Tibial artery (tissue), 4 donors: ENCODE data around the gene IGLL5.

Source experiments
- DNase-seq, 2 donors: peaks; one replicate each; pipeline ENCODE4 v3.0.0-alpha.2; 2019
- H3K27ac ChIP-seq, 2 donors: fragments of 200-600 bp; sonication (generic) in 1 of 2; 1 replicate in 1 of 2; 2 replicates in 1 of 2; pipeline ENCODE4 v1.5.1; 2018 to 2019; ENCODE audit warnings: mild to moderate bottlenecking in 1 of 2
- H3K27me3 ChIP-seq, 2 donors: fragments of 200-600 bp; sonication (generic) in 1 of 2; one replicate each; pipeline versions ENCODE4 v1.5.1 to v1.6.0; 2016 to 2019
- H3K36me3 ChIP-seq, 3 donors: fragments of 200-600 bp; sonication (generic) in 2 of 3; one replicate each; pipeline ENCODE4 v1.5.1; 2016 to 2019; ENCODE audit warnings: mild to moderate bottlenecking in 2 of 3
- H3K4me1 ChIP-seq, 4 donors: fragments of 200-600 bp; sonication (generic) in 2 of 4; 1 replicate in 3 of 4; 2 replicates in 1 of 4; pipeline ENCODE4 v1.5.1; 2016 to 2019
- H3K4me3 ChIP-seq, 2 donors: fragments of 200-600 bp; sonication (generic) in 1 of 2; 1 replicate in 1 of 2; 2 replicates in 1 of 2; pipeline ENCODE4 v1.5.1; 2018 to 2019; ENCODE audit warnings: mild to moderate bottlenecking in 2 of 2
- H3K9me3 ChIP-seq, 3 donors: fragments of 200-600 bp; sonication (generic) in 1 of 3; one replicate each; pipeline ENCODE4 v1.5.1; 2016 to 2019
- CTCF ChIP-seq, 2 experiments: fragments of 200-600 bp in 1 of 2; fragments of 450-650 bp in 1 of 2; IDR thresholded peaks; one replicate each; pipeline ENCODE4 v1.5.1; 2017 to 2019; ENCODE audit warnings: antibody characterized with exemption in 2 of 2, mild to moderate bottlenecking in 1 of 2, moderate library complexity in 1 of 2
- intact Hi-C: fragments of 100-400 bp; cut with DNase I; formaldehyde crosslinking; loops from one replicate; pipeline ENCODE4 v1.15.0; 2023; ENCODE audit warnings: low total_unique reads

Gene IGLL5

DNA sequence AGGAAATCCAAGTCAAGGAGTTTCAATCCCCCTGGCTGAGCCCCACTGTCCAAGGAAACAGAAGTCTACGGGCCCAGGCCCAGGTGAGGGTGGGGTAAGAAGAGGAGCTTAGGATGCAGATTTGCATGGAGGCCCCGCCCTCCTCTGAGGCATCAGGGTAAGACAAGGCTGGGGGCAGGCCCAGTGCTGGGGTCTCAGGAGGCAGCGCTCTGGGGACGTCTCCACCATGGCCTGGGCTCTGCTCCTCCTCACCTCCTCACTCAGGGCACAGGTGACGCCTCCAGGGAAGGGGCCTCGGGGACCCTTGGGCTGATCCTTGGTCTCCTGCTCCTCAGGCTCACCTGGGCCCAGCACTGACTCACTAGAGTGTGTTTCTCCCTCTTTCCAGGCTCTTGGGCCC, 31.3 kb upstream of the IGLL5 start:
- Histone ChIP-seq H3K4me1 (no peaks in the 10 kb centered on the region), H3K4me3 (no peak overlapping the region), H3K27me3 (peaks cover 0 to 43% of the 10 kb centered on the region in 2 donors), H3K36me3 (no peaks in the 10 kb centered on the region), H3K9me3 (no peaks in the 10 kb centered on the region), H3K27ac (no peak overlapping the region)
- no peak for TF ChIP-seq CTCF (IDR thresholded peaks at IDR 0.05)
- no peak for DNase-seq
- intact Hi-C loops, result loop anchor here (10.0 kb wide), 2 partner anchors 98 to 268 kb away; no protein-coding TSS in a partner anchor

- Histone ChIP-seq H3K4me1 (no peaks in the 10 kb centered on the region), H3K27me3 (peaks cover 0 to 37% of the 10 kb centered on the region in 2 donors), H3K36me3 (no peaks in the 10 kb centered on the region), H3K9me3 (no peaks in the 10 kb centered on the region), H3K27ac (no peak overlapping the region), H3K4me3 (no peak overlapping the region)
- TF ChIP-seq CTCF (IDR thresholded peaks at IDR 0.05), result no peak
- DNase-seq, result no peak
- intact Hi-C loops, result loop anchor here (10.0 kb wide), 2 partner anchors 98 to 268 kb away; no protein-coding TSS in a partner anchor
These were observed 30.6 kb upstream of the IGLL5 start for GRCh38 chr22:22856885-22857606.

GRCh38 chr22:22857607-22858558, 29.7 kb upstream of the IGLL5 start:
- Histone ChIP-seq H3K4me3 (no peak overlapping the region), H3K4me1 (no peaks in the 10 kb centered on the region), H3K27ac (no peak overlapping the region), H3K9me3 (no peaks in the 10 kb centered on the region), H3K27me3 (peaks cover 0 to 36% of the 10 kb centered on the region in 2 donors), H3K36me3 (no peaks in the 10 kb centered on the region)
- TF ChIP-seq CTCF (IDR thresholded peaks at IDR 0.05), result no peak
- intact Hi-C loops, result loop anchor here (10.0 kb wide), 2 partner anchors 97 to 267 kb away; no protein-coding TSS in a partner anchor
- no peak for DNase-seq

DNA sequence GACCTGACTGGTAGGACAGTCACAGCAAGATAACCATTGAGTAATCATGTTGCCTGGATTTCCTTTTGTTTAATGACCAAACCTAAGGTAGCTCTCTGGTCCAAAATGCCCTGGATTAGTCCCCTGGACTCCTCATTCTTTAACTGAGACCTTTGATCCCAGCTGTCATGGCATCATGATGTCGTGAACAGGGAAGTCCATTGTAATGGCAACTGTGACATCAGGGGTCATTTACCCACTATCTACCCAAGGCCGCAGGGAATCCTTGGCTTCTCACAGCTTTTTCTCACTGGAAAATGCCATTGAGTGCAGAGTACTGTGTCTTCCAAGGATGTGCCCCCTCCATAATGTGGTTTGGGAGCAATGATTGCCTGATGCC, 29.1 kb upstream of the IGLL5 start:
- H3K27me3 ChIP-seq, result peaks cover 0 to 30% of the 10 kb centered on the region in 2 donors
- intact Hi-C loops, result loop anchor here (10.0 kb wide), 2 partner anchors 96 to 266 kb away; no protein-coding TSS in a partner anchor
- DNase-seq, result no peak
- no peak overlapping the region for H3K4me3 ChIP-seq
- no peak for TF ChIP-seq CTCF (IDR thresholded peaks at IDR 0.05)
- no peak overlapping the region for H3K27ac ChIP-seq
- H3K9me3 ChIP-seq, result no peaks in the 10 kb centered on the region
- no peaks in the 10 kb centered on the region for H3K4me1 ChIP-seq
- H3K36me3 ChIP-seq, result no peaks in the 10 kb centered on the region

DNA sequence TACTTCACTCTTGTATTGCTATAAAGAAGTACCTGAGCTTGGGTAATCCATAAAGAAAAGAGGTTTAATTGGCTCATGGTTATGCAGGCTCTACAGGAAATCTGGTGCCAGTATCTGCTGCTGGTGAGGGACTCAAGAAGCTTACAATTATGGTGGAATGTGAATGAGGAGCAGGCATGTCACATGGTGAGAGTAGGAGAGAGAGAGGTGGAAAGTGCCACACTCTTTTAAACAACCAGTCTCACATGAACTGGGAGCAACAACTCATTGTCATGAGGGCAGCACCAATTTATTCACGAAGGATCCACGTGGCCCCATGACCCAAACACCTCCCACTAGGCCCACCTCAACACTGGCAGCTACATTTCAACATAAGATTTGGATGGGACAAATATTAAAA, 24.6 kb upstream of the IGLL5 start:
- H3K4me1 ChIP-seq, result no peaks in the 10 kb centered on the region
- H3K27ac ChIP-seq, result no peak overlapping the region
- H3K36me3 ChIP-seq, result no peaks in the 10 kb centered on the region
- no peak for DNase-seq
- intact Hi-C loops, result no loop called here
- H3K4me3 ChIP-seq, result no peak overlapping the region
- H3K9me3 ChIP-seq, result no peaks in the 10 kb centered on the region
- H3K27me3 ChIP-seq, result peaks cover 0 to 3% of the 10 kb centered on the region in 2 donors
- no peak for TF ChIP-seq CTCF (IDR thresholded peaks at IDR 0.05)
